WI38 (cell line): ENCODE results near the gene ARHGAP24.
A peak's percentile ranks its signal among the peaks of the same experiment; 100 is the strongest.

Source experiments
- H3K4me3 ChIP-seq: 2 replicates; pipeline ENCODE4 v1.5.1; 2011; ENCODE audit warnings: low read depth, mild to moderate bottlenecking, control low read depth, low read length
- TF ChIP-seq, protein P1 (sequence below): IDR thresholded peaks from 2 replicates; pipeline ENCODE4 v1.5.1; 2012; ENCODE audit warnings: low read depth, mild to moderate bottlenecking, control low read depth, low read length

The ARHGAP24 gene

GRCh38 chr4:85965529-85965928, 490.6 kb downstream of the ARHGAP24 start:
- H3K4me3 ChIP-seq, result no peak overlapping the region
- TF ChIP-seq, protein P1, sequence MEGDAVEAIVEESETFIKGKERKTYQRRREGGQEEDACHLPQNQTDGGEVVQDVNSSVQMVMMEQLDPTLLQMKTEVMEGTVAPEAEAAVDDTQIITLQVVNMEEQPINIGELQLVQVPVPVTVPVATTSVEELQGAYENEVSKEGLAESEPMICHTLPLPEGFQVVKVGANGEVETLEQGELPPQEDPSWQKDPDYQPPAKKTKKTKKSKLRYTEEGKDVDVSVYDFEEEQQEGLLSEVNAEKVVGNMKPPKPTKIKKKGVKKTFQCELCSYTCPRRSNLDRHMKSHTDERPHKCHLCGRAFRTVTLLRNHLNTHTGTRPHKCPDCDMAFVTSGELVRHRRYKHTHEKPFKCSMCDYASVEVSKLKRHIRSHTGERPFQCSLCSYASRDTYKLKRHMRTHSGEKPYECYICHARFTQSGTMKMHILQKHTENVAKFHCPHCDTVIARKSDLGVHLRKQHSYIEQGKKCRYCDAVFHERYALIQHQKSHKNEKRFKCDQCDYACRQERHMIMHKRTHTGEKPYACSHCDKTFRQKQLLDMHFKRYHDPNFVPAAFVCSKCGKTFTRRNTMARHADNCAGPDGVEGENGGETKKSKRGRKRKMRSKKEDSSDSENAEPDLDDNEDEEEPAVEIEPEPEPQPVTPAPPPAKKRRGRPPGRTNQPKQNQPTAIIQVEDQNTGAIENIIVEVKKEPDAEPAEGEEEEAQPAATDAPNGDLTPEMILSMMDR, result no peak

- H3K4me3 ChIP-seq, result no peak overlapping the region
- TF ChIP-seq, protein P1, result no peak
Observed at GRCh38 chr4:85966373-85966772, 491.4 kb downstream of the ARHGAP24 start.

GRCh38 chr4:85967872-85968271, 492.9 kb downstream of the ARHGAP24 start:
- H3K4me3 ChIP-seq, result no peak overlapping the region
- TF ChIP-seq, protein P1, result no peak

DNA sequence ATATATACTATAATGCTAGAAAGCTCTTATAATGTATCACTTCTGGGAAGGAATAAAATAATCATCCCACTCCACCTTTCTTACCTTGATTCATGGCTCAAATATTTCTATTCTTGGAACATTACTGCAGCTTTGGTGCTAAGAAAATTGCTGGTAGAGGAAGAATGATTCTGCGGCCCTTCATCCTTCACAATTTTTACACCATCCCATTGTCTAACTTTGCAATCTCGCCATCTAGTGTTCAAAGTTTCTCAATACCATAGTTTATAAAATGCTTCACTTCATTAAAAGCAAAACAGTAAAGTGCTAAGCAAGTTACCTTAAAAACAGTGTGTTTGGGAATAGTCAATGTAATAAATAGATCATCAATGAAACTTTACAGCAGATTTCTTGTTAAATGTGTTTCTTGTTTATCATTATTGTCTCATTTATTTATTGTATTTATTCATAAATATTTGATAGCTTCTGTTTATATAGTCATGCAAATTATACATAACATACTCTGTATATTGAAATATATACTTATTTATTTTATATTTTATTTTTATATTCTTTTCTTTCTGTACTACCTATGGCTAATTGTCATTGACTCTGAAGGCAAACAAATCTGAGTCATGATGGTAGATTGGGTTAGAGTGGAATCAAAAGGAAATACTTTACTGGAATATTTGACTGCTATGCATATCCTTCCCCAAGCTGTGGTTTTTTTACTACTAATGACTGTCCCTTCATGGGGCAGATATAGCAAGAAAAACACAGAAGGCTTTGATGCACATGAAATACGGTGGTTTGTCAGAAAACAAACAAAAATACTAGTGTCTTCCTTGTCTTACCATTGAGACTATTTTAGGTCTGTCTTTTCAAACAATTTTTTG, 494.2 kb downstream of the ARHGAP24 start:
- H3K4me3 ChIP-seq, result no peak overlapping the region
- TF ChIP-seq, protein P1, result peak; percentile 15; the same call in 1 of the 2 replicates

DNA sequence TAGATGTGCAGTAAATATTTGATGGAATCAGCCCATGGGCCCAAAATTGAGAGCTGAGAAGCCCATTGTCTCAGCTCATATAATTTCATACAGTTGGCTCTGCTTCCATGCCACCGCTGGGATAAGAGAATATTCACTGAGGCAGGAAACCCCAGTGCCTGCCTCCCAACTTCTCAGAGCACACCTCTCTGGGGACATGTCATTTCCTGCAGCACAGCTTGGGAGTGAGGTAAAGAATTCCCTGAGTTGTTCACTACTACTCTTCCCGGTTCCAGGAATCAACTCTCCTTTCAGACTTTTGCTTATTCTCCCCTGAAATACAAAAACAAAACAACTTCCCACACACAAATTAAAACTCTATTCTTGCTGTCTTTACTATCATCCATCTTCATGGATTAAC, 495.6 kb downstream of the ARHGAP24 start:
- TF ChIP-seq, protein P1, result no peak
- H3K4me3 ChIP-seq, result no peak overlapping the region

DNA sequence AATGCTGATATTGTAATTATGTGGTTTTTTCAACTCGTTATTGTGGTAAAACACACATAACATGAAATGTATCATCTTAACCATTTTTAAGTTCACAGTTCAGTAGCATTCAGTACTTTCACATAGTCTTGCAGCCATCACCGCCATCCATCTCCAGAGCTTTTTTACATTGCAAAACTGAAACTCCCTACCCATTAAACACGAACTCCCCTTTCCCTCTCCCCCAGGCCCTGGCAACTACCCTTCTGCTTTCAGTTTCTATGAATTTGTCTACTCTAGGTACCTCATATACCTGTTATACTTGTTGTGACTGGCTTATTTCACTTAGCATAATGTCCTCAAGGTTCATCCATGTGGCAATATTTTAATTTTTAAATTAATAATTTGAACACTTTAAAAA, 504.3 kb downstream of the ARHGAP24 start:
- TF ChIP-seq, protein P1, result no peak
- no peak overlapping the region for H3K4me3 ChIP-seq

- H3K4me3 ChIP-seq, result no peak overlapping the region
- TF ChIP-seq, protein P1, result no peak
Observed at GRCh38 chr4:85986266-85986665, 511.3 kb downstream of the ARHGAP24 start.
